H9 (cell line): ENCODE data around the gene KLHDC8A. TPM values are rescaled to one million over a fixed set of nuclear protein-coding genes. Genes with fewer than 3 reads are reported as not detected.

ENCODE experiments used
- DNase-seq: peaks from one replicate; pipeline ENCODE4 v3.0.0-alpha.2; 2017
- H2AFZ ChIP-seq: one replicate; pipeline ENCODE4 v1.6.1; 2013; ENCODE audit warnings: mild to moderate bottlenecking, low read length, control low read depth, moderate library complexity
- H2AK5ac ChIP-seq: 2 replicates; pipeline ENCODE4 v1.6.1; 2013; ENCODE audit warnings: low read length, control low read depth, mixed read lengths; ENCODE audit not compliant: insufficient read length
- H2BK120ac ChIP-seq: one replicate; pipeline ENCODE4 v1.6.1; 2013; ENCODE audit warnings: low read depth, mild to moderate bottlenecking, low read length, control low read depth, inconsistent platforms; ENCODE audit not compliant: poor library complexity, severe bottlenecking
- H2BK12ac ChIP-seq: 2 replicates; pipeline ENCODE4 v1.6.1; 2013; ENCODE audit warnings: low read length, control low read depth, mixed read lengths, low read depth; ENCODE audit not compliant: insufficient read length
- H2BK15ac ChIP-seq: 2 replicates; pipeline ENCODE4 v1.6.1; 2013; ENCODE audit warnings: low read depth, low read length, control low read depth
- H2BK20ac ChIP-seq: one replicate; pipeline ENCODE4 v1.6.1; 2013; ENCODE audit warnings: low read depth, mild to moderate bottlenecking, low read length, control low read depth, inconsistent platforms; ENCODE audit not compliant: poor library complexity, severe bottlenecking
- H2BK5ac ChIP-seq: 2 replicates; pipeline ENCODE4 v1.6.1; 2013; ENCODE audit warnings: low read length, control low read depth, mixed read lengths; ENCODE audit not compliant: insufficient read length
- H3K14ac ChIP-seq: 2 replicates; pipeline ENCODE4 v1.6.1; 2013; ENCODE audit warnings: low read length, control low read depth; ENCODE audit not compliant: insufficient read depth
- H3K18ac ChIP-seq: 2 replicates; pipeline ENCODE4 v1.6.1; 2013; ENCODE audit warnings: low read depth, mild to moderate bottlenecking, mixed read lengths, low read length, control low read depth; ENCODE audit not compliant: insufficient read length
- H3K23ac ChIP-seq: 2 replicates; pipeline ENCODE4 v1.6.1; 2013; ENCODE audit warnings: low read length, control low read depth, mixed read lengths, low read depth; ENCODE audit not compliant: insufficient read length
- H3K23me2 ChIP-seq: 2 replicates; pipeline ENCODE4 v1.6.1; 2013; ENCODE audit warnings: low read depth, mild to moderate bottlenecking, mixed read lengths, low read length, control low read depth; ENCODE audit not compliant: insufficient read length, poor library complexity, severe bottlenecking
- H3K27ac ChIP-seq: 2 replicates; pipeline ENCODE4 v1.5.1; 2013; ENCODE audit warnings: low read length, control low read depth, mixed read lengths, low read depth; ENCODE audit not compliant: insufficient read length
- H3K27me3 ChIP-seq: 2 replicates; pipeline ENCODE4 v1.6.1; 2013; ENCODE audit warnings: low read length, control low read depth, inconsistent platforms; ENCODE audit not compliant: insufficient read depth
- H3K4ac ChIP-seq: 2 replicates; pipeline ENCODE4 v1.6.1; 2013; ENCODE audit warnings: low read depth, mild to moderate bottlenecking, control low read depth, inconsistent platforms, low read length, moderate library complexity
- H3K4me1 ChIP-seq: 2 replicates; pipeline ENCODE4 v1.6.1; 2013; ENCODE audit warnings: low read length, control low read depth, inconsistent platforms; ENCODE audit not compliant: insufficient read depth
- H3K4me2 ChIP-seq: 2 replicates; pipeline ENCODE4 v1.6.1; 2013; ENCODE audit warnings: low read length, control low read depth, mixed read lengths; ENCODE audit not compliant: insufficient read length, insufficient read depth
- H3K56ac ChIP-seq: 2 replicates; pipeline ENCODE4 v1.6.1; 2013; ENCODE audit warnings: low read depth, mild to moderate bottlenecking, mixed read lengths, low read length, control low read depth; ENCODE audit not compliant: insufficient read length
- H3K79me1 ChIP-seq: 2 replicates; pipeline ENCODE4 v1.6.1; 2013; ENCODE audit warnings: low read depth, mild to moderate bottlenecking, moderate library complexity, low read length, control low read depth, inconsistent platforms; ENCODE audit not compliant: insufficient read depth, poor library complexity, severe bottlenecking
- H3K79me2 ChIP-seq: 2 replicates; pipeline ENCODE4 v1.6.1; 2013; ENCODE audit warnings: low read length, control low read depth, inconsistent platforms; ENCODE audit not compliant: insufficient read depth
- H3K9ac ChIP-seq: 2 replicates; pipeline ENCODE4 v1.6.1; 2013; ENCODE audit warnings: low read length, control low read depth, mixed read lengths; ENCODE audit not compliant: insufficient read length; ENCODE audit errors: extremely low read depth
- H3K9me3 ChIP-seq: one replicate; pipeline ENCODE4 v1.6.1; 2013; ENCODE audit warnings: low read depth, low read length, inconsistent platforms; ENCODE audit not compliant: control insufficient read depth
- H3T11ph ChIP-seq: one replicate; pipeline ENCODE4 v1.6.1; 2013; ENCODE audit warnings: mild to moderate bottlenecking, low read length, control low read depth, inconsistent platforms
- H4K20me1 ChIP-seq: one replicate; pipeline ENCODE4 v1.6.1; 2013; ENCODE audit not compliant: control insufficient read depth, insufficient read length, insufficient read depth
- H4K5ac ChIP-seq: 2 replicates; pipeline ENCODE4 v1.6.1; 2013; ENCODE audit warnings: low read depth, mild to moderate bottlenecking, mixed read lengths, low read length, control low read depth; ENCODE audit not compliant: insufficient read length
- H4K8ac ChIP-seq: replicated peaks from 2 replicates; pipeline ENCODE4 v1.6.1; 2013; ENCODE audit warnings: low read length, control low read depth, mixed read lengths, low read depth; ENCODE audit not compliant: insufficient read length
- H4K91ac ChIP-seq: 2 replicates; pipeline ENCODE4 v1.6.1; 2013; ENCODE audit warnings: low read depth, mild to moderate bottlenecking, moderate library complexity, mixed read lengths, low read length, control low read depth; ENCODE audit not compliant: insufficient read length
- H3K27ac Mint-ChIP-seq, 3 experiments: 2 replicates in 2 of 3; 3 replicates in 1 of 3; pipeline ENCODE4 v1.8.0; 2020 to 2021; ENCODE audit warnings: mixed read lengths in 3 of 3, mild to moderate bottlenecking in 1 of 3, moderate library complexity in 1 of 3
- H3K27me3 Mint-ChIP-seq: 2 replicates; pipeline ENCODE4 v1.8.0; 2021; ENCODE audit warnings: low read depth, mild to moderate bottlenecking, moderate library complexity, mixed read lengths
- H3K36me3 Mint-ChIP-seq, 3 experiments: 2 replicates in 2 of 3; 3 replicates in 1 of 3; pipeline ENCODE4 v1.8.0; 2020 to 2021; ENCODE audit warnings: low read depth in 3 of 3, mixed read lengths in 3 of 3; ENCODE audit not compliant: insufficient read depth in 1 of 3
- H3K4me1 Mint-ChIP-seq, 2 experiments: 2 replicates each; pipeline ENCODE4 v1.8.0; 2020; ENCODE audit warnings: mixed read lengths in 2 of 2
- H3K4me3 Mint-ChIP-seq, 2 experiments: 2 replicates in 1 of 2; 3 replicates in 1 of 2; pipeline ENCODE4 v1.8.0; 2020 to 2021; ENCODE audit warnings: mild to moderate bottlenecking in 2 of 2, mixed read lengths in 2 of 2, moderate library complexity in 1 of 2
- H3K9me3 Mint-ChIP-seq, 2 experiments: 2 replicates in 1 of 2; 3 replicates in 1 of 2; pipeline ENCODE4 v1.8.0; 2020; ENCODE audit warnings: mild to moderate bottlenecking in 2 of 2, mixed read lengths in 2 of 2, moderate library complexity in 1 of 2
- WGBS: extraction: QIAGEN DNeasy Blood & Tissue Kit; methylation state at CpG from one replicate; pipeline ENCODE4 v1.1.7; 2013; ENCODE audit warnings: missing lambda C conversion rate, low lambda C conversion rate, mixed read lengths; ENCODE audit not compliant: insufficient read length; ENCODE audit errors: extremely low coverage; 5-methylcytosine and 5-hydroxymethylcytosine counted together
- total RNA-seq: library from RNA; stranded (reverse); gene quantifications from 2 replicates; pipeline ENCODE4 v1.2.1, GENCODE V29; 2021
- TF ChIP-seq, protein P1 (sequence below): fragments of 200-600 bp; sonication (generic); conservative IDR thresholded peaks from 3 replicates; pipeline ENCODE4 v1.8.0; 2021; ENCODE audit warnings: antibody characterized with exemption, mild to moderate bottlenecking

KLHDC8A gene
- total RNA-seq, 1 experiment from 2014 or later = 0.96 TPM

DNA sequence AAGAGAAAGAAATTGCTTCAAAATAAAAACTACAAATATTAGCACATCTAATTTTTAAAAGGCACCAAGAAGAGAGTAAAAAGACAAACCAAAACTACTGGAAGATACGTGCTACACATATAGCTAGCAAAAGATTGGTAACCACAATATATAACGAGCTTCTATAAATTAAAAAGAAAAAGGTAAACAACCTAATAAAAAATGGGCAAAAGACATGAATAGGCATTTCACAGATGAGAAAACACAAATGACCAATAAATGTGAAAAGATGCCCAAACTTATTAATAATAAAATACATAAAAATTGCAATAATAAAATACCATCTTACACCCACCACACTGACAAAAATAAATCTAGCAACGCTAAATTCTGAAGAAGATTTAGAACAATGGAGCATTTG, 38.9 kb upstream of the KLHDC8A start:
- Mint-ChIP-seq H3K4me3 (no peak overlapping the region), H3K27ac (no peak overlapping the region)
- H4K8ac ChIP-seq = no peak overlapping the region

More for the DNA sequence above, 38.9 kb upstream of the KLHDC8A start:
- Histone ChIP-seq H4K91ac (no peak overlapping the region), H4K20me1 (no peaks in the 10 kb centered on the region), H3K4me1 (no peaks in the 10 kb centered on the region), H2BK120ac (no peak overlapping the region), H3K4me2 (no peak overlapping the region), H3K9me3 (no peaks in the 10 kb centered on the region), H2BK15ac (no peak overlapping the region), H3K79me1 (no peaks in the 10 kb centered on the region), H3K27ac (no peak overlapping the region), H3K79me2 (no peaks in the 10 kb centered on the region), H2AK5ac (no peak overlapping the region), H2BK12ac (no peak overlapping the region), H4K5ac (no peak overlapping the region), H2BK20ac (no peak overlapping the region), H3K23ac (no peak overlapping the region), H2BK5ac (no peak overlapping the region), H3K23me2 (no peaks in the 10 kb centered on the region), H3K14ac (no peak overlapping the region), H3K56ac (no peak overlapping the region), H2AFZ (no peak overlapping the region), H3K27me3 (no peaks in the 10 kb centered on the region), H3K9ac (no peak overlapping the region), H3T11ph (no peak overlapping the region), H3K4ac (no peak overlapping the region), H3K18ac (no peak overlapping the region)
- no CpG with 5 or more reads among the region's 3 CpGs for WGBS
- Mint-ChIP-seq H3K4me1 (peaks cover 4 to 5% of the 10 kb centered on the region in 2 experiments; a peak in 3 of 4 replicates), H3K9me3 (peaks cover 2 to 3% of the 10 kb centered on the region in 2 experiments; a peak in 2 of 5 replicates), H3K27me3 (peaks cover 12% of the 10 kb centered on the region), H3K36me3 (no peaks in the 10 kb centered on the region)
- DNase-seq = no peak
- TF ChIP-seq, protein P1, sequence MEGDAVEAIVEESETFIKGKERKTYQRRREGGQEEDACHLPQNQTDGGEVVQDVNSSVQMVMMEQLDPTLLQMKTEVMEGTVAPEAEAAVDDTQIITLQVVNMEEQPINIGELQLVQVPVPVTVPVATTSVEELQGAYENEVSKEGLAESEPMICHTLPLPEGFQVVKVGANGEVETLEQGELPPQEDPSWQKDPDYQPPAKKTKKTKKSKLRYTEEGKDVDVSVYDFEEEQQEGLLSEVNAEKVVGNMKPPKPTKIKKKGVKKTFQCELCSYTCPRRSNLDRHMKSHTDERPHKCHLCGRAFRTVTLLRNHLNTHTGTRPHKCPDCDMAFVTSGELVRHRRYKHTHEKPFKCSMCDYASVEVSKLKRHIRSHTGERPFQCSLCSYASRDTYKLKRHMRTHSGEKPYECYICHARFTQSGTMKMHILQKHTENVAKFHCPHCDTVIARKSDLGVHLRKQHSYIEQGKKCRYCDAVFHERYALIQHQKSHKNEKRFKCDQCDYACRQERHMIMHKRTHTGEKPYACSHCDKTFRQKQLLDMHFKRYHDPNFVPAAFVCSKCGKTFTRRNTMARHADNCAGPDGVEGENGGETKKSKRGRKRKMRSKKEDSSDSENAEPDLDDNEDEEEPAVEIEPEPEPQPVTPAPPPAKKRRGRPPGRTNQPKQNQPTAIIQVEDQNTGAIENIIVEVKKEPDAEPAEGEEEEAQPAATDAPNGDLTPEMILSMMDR = no peak
